Measurements from ENCODE around the gene NOS1. TPM values are rescaled to one million over a fixed set of nuclear protein-coding genes. Genes with fewer than 3 reads are reported as not detected.

NOS1 gene
- total RNA-seq, 3 donors from 2014 or later = under 0.01 to 0.16 TPM; not detected in 1

DNA sequence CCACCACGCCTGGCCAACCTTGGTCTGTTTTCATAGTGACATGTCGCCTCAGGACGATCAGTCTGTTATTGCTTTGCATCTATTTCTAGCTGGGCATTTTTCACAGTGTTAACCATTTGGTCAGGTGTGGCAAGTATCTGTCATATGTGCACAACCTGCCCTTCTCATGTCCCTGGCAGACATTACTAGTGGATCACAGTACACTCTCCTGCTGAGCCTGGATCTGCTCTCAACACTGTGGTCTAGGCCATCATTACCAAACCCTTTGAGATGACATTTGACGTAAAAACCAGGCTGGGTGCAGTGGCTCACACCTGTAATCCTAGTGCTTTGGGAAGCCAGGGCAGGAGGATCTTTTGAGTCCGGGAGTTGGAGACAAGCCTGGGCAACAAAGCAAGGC, 29.4 kb upstream of the NOS1 start:
- no peak for DNase-seq (ENCODE audit: low spot score in 2 of 2)
- no peak for TF ChIP-seq POLR2A (IDR thresholded peaks at IDR 0.05)
- TF ChIP-seq POLR2AphosphoS5 (IDR thresholded peaks at IDR 0.05) = no peak
- TF ChIP-seq, protein P1, sequence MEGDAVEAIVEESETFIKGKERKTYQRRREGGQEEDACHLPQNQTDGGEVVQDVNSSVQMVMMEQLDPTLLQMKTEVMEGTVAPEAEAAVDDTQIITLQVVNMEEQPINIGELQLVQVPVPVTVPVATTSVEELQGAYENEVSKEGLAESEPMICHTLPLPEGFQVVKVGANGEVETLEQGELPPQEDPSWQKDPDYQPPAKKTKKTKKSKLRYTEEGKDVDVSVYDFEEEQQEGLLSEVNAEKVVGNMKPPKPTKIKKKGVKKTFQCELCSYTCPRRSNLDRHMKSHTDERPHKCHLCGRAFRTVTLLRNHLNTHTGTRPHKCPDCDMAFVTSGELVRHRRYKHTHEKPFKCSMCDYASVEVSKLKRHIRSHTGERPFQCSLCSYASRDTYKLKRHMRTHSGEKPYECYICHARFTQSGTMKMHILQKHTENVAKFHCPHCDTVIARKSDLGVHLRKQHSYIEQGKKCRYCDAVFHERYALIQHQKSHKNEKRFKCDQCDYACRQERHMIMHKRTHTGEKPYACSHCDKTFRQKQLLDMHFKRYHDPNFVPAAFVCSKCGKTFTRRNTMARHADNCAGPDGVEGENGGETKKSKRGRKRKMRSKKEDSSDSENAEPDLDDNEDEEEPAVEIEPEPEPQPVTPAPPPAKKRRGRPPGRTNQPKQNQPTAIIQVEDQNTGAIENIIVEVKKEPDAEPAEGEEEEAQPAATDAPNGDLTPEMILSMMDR (IDR thresholded peaks at IDR 0.05) = no peak
- no peak overlapping the region for H3K4me3 ChIP-seq
- intact Hi-C loops (cut with DNase I; ENCODE audit: low total_unique reads) = no loop called here
- no peak overlapping the region for H3K27ac ChIP-seq
- H3K36me3 ChIP-seq = no peaks in the 10 kb centered on the region
- no peaks in the 10 kb centered on the region for H3K9me3 ChIP-seq
- H3K27me3 ChIP-seq = no peaks in the 10 kb centered on the region
- no peaks in the 10 kb centered on the region for H3K4me1 ChIP-seq

GRCh38 chr12:117388951-117389446, 27.6 kb upstream of the NOS1 start:
- Histone ChIP-seq H3K9me3 (no peaks in the 10 kb centered on the region), H3K4me1 (no peaks in the 10 kb centered on the region), H3K27ac (no peak overlapping the region), H3K36me3 (no peaks in the 10 kb centered on the region), H3K4me3 (no peak overlapping the region), H3K27me3 (no peaks in the 10 kb centered on the region)
- intact Hi-C loops (cut with DNase I; ENCODE audit: low total_unique reads) = no loop called here
- no peak for TF ChIP-seq POLR2AphosphoS5 (IDR thresholded peaks at IDR 0.05)
- TF ChIP-seq, protein P1 (IDR thresholded peaks at IDR 0.05) = no peak
- TF ChIP-seq POLR2A (IDR thresholded peaks at IDR 0.05) = no peak
- no peak for DNase-seq (ENCODE audit: low spot score in 2 of 2)

DNA sequence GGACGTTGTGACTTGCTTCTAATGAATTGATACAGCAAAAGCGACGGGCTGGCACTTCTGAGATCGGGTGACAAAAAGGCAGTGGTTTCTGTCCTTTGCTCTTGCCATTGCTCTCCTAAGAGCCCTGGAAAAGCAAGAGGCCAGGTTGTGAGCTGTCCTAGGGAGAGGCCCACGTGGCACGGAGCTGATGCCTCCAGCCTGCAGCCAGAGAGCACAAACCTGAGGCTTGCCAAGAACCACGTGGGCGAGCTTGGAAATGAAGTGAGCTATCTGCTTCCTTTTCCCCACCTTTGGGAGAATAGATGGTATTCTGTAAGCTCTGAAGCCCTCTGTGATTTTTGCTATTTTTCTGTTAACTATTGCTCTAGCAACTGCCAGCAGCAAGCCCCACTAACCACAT, 26.4 kb upstream of the NOS1 start:
- intact Hi-C loops (cut with DNase I; ENCODE audit: low total_unique reads) = no loop called here
- H3K4me1 ChIP-seq = no peaks in the 10 kb centered on the region
- no peak for DNase-seq (ENCODE audit: low spot score in 2 of 2)
- no peaks in the 10 kb centered on the region for H3K9me3 ChIP-seq
- no peak overlapping the region for H3K4me3 ChIP-seq
- H3K27ac ChIP-seq = no peak overlapping the region
- TF ChIP-seq POLR2AphosphoS5 (IDR thresholded peaks at IDR 0.05) (no peak), POLR2A (IDR thresholded peaks at IDR 0.05) (no peak)
- TF ChIP-seq, protein P1 (IDR thresholded peaks at IDR 0.05) = no peak
- no peaks in the 10 kb centered on the region for H3K36me3 ChIP-seq
- H3K27me3 ChIP-seq = no peaks in the 10 kb centered on the region

GRCh38 chr12:117384735-117385134, 23.3 kb upstream of the NOS1 start:
- Histone ChIP-seq H3K9me3 (no peaks in the 10 kb centered on the region), H3K27me3 (no peaks in the 10 kb centered on the region), H3K4me1 (no peaks in the 10 kb centered on the region), H3K36me3 (no peaks in the 10 kb centered on the region), H3K27ac (no peak overlapping the region), H3K4me3 (no peak overlapping the region)
- no peak for DNase-seq (ENCODE audit: low spot score in 2 of 2)
- no peak for TF ChIP-seq POLR2A (IDR thresholded peaks at IDR 0.05)
- no peak for TF ChIP-seq POLR2AphosphoS5 (IDR thresholded peaks at IDR 0.05)
- TF ChIP-seq, protein P1 (IDR thresholded peaks at IDR 0.05) = no peak
- intact Hi-C loops (cut with DNase I; ENCODE audit: low total_unique reads) = no loop called here

- Histone ChIP-seq H3K9me3 (no peaks in the 10 kb centered on the region), H3K4me1 (no peaks in the 10 kb centered on the region), H3K27ac (no peak overlapping the region), H3K36me3 (no peaks in the 10 kb centered on the region), H3K27me3 (no peaks in the 10 kb centered on the region), H3K4me3 (no peak overlapping the region)
- DNase-seq (ENCODE audit: low spot score in 2 of 2) = no peak
- TF ChIP-seq, protein P1 (IDR thresholded peaks at IDR 0.05) = no peak
- TF ChIP-seq POLR2AphosphoS5 (IDR thresholded peaks at IDR 0.05) (no peak), POLR2A (IDR thresholded peaks at IDR 0.05) (no peak)
- intact Hi-C loops (cut with DNase I; ENCODE audit: low total_unique reads) = no loop called here
Measured at GRCh38 chr12:117380083-117380482, 18.7 kb upstream of the NOS1 start.

All from breast epithelium (tissue), 4 donors.